Measurements from ENCODE around the gene KIF5C. TPM values are rescaled to one million over a fixed set of nuclear protein-coding genes. Genes with fewer than 3 reads are reported as not detected.

Gene KIF5C
- polyA plus RNA-seq, 3 donors from 2014 or later = 0.20 to 1.1 TPM; not detected in 1

DNA sequence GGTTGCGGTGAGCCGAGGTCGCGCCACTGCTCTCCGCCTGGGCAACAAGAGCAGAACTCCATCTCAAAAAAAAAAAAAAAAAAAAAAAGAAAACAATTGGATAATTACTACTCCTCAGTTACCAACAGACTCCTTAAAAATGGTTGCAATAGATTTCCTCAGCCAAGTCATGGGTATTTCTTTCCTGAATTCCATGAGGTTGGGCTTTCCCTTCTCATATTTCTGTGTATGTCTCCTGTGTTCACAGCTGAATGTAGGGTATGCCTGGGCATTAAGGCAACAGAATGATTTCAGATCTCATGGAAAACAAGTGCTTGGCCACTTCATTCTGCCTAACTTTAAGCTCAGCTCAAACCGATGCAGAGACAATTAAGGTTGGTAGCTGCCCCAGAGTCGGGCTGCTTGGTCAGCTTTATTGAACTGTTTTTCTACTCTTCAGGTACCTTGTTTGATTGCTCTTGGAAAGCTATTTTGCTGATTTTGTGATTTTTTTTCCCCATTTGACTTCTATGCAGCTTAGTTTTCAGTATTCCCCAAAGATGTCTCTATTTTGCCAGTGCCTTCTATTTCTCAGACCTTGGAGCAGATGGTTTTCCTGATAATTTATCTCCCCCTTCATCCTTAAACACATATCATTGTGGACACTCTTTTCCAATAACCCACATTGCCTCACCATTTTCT is 24.8 kb downstream of the KIF5C start:
- no peaks in the 10 kb centered on the region for H3K9me3 Mint-ChIP-seq
- no peaks in the 10 kb centered on the region for H3K4me1 Mint-ChIP-seq
- H3K36me3 Mint-ChIP-seq = no peaks in the 10 kb centered on the region
- H3K27me3 Mint-ChIP-seq (ENCODE audit: low read depth in 3 of 3) = peaks cover 2 to 8% (median 6%) of the 10 kb centered on the region in 3 donors
- DNase-seq = no peak
- no peak overlapping the region for H3K27ac Mint-ChIP-seq
- no peak overlapping the region for H3K4me3 Mint-ChIP-seq

DNA sequence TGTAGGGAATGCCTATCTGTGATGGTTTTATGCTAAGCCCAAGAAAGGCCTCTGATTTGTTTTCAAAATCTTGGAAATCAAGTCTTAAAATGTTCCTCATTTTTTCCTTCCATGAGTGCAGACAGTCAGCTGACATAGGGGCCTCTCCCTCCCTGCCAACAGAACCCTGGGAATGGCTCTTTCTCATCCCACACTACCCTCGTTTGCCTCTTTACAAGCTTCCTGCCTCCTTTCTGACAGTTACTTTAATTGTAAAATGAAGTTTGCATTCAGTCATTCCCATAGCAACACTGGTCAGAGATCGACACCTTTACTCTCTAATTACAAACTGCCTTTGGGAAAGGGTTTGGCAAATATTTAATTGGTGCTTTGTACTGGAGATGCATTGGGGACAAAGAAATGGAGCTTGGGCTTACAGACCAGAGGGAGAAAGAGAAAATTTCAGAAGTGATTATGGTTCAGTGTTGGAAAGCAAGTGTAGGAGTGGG is 25.4 kb downstream of the KIF5C start:
- no peak overlapping the region for H3K4me3 Mint-ChIP-seq
- no peaks in the 10 kb centered on the region for H3K4me1 Mint-ChIP-seq
- no peaks in the 10 kb centered on the region for H3K9me3 Mint-ChIP-seq
- H3K36me3 Mint-ChIP-seq = no peaks in the 10 kb centered on the region
- H3K27ac Mint-ChIP-seq = no peak overlapping the region
- no peak for DNase-seq
- peaks cover 2 to 10% (median 6%) of the 10 kb centered on the region in 3 donors for H3K27me3 Mint-ChIP-seq (ENCODE audit: low read depth in 3 of 3)

DNA sequence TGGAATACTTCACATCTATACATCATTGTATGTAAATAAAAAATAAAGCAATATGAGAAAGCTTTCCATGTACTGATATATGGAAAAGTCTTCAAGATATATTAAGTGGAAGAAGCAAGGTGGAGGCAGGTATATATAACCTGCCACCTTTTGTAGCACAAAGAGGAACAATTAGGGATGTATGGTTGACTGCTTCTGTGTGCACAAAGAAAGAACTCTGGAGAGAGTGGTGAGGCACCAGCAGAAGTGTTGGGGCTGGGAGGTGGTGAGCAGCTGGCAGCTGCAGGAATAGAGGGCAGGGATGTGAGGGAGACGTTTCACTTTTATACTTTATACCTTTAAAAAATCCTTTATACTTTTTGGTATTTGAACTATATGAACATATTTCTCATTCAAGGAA is 26.1 kb downstream of the KIF5C start:
- no peak for DNase-seq
- Mint-ChIP-seq H3K27me3 (ENCODE audit: low read depth in 3 of 3) (peaks cover 2 to 10% (median 8%) of the 10 kb centered on the region in 3 donors), H3K9me3 (peaks cover 0 to 3% (median 0%) of the 10 kb centered on the region in 6 donors), H3K4me3 (no peak overlapping the region), H3K27ac (no peak overlapping the region), H3K4me1 (no peaks in the 10 kb centered on the region), H3K36me3 (no peaks in the 10 kb centered on the region)

DNA sequence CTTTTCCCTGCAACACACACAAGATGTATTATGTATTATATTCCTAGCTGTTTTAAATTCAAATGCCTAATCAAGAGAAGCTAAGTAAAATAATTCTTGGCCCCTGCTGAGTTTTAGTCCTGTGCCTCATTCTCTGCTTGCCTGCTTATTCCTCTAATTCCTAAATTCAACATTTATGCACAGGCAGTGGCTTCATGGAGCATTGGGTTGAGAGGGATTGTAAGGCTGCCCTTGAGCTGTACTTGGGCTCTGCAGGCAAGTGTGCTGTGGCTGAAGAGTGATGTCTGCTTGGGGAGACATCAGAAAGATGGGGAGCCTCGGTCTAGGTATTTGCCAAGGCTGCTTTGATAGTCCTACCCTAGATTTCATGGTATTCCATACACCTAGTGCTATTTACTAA is 27.8 kb downstream of the KIF5C start:
- DNase-seq = no peak
- peaks cover 0 to 3% (median 0%) of the 10 kb centered on the region in 6 donors for H3K9me3 Mint-ChIP-seq
- H3K4me3 Mint-ChIP-seq = no peak overlapping the region
- peaks cover 4 to 10% (median 8%) of the 10 kb centered on the region in 3 donors for H3K27me3 Mint-ChIP-seq (ENCODE audit: low read depth in 3 of 3)
- H3K4me1 Mint-ChIP-seq = no peaks in the 10 kb centered on the region
- H3K27ac Mint-ChIP-seq = no peak overlapping the region
- no peaks in the 10 kb centered on the region for H3K36me3 Mint-ChIP-seq

DNA sequence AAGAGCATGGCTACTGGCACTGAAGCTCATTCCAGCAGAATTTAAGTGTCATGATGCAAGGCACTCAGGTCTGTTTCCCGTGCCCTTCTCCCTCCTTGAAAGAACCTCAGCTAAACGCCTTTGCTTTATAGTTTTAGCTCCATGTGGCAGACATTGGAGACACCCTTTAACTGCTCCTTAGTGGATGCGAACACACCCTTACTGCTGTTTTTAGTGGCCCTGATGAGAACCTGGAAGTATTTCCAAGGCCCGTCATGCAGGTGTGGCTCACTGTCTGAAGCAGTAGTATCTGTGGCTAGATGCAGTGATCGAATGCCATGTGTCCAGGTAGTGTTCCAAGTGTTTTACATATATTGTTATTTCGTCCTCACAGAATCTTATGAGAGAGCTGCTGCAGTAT is 28.3 kb downstream of the KIF5C start:
- no peak for DNase-seq
- Mint-ChIP-seq H3K9me3 (peaks cover 0 to 3% (median 0%) of the 10 kb centered on the region in 6 donors), H3K4me3 (no peak overlapping the region), H3K27ac (no peak overlapping the region), H3K4me1 (no peaks in the 10 kb centered on the region), H3K36me3 (no peaks in the 10 kb centered on the region), H3K27me3 (ENCODE audit: low read depth in 3 of 3) (peaks cover 5 to 10% (median 6%) of the 10 kb centered on the region in 3 donors)

DNA sequence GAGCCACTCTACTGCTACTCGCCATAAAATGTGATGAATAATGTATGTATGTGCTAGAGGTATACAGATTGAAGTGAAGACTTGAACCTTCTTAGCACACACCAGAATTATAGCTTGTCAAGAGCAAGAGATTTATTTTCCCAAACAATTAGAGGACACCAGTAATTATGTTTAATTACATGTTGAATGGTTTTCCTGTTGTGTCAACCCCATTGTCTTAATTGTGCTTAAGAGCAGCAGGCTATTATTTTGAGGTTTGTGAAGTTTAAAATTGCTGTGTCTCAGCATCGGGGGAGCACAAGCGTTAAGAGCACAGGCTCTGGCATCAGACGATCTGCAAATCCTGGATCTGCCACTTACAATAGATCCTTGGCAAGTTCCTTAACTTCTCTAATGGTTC is 29.0 kb downstream of the KIF5C start:
- Mint-ChIP-seq H3K9me3 (peaks cover 0 to 3% (median 0%) of the 10 kb centered on the region in 6 donors), H3K27me3 (ENCODE audit: low read depth in 3 of 3) (peaks cover 6 to 10% (median 10%) of the 10 kb centered on the region in 3 donors), H3K36me3 (no peaks in the 10 kb centered on the region), H3K4me3 (no peak overlapping the region), H3K4me1 (no peaks in the 10 kb centered on the region), H3K27ac (no peak overlapping the region)
- DNase-seq = no peak

DNA sequence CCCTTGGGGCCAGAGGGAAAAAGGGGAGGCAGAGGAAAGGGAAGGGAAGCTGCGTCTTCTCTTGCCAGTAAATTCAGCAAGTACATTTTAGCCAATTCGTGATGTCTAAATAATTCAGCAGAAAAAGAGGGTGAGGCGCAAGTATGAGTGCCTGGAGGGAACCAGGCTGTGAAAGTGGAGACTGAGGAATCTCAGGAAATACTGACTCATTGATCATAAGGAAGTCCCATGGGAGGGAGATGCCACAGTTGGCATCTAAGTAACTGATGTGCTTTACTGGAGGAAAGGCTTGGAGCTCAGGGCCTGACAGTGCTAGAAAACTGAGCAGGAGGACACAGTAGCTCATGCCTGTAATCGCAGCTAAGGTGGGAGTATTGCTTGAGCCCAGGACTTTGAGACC is 31.1 kb downstream of the KIF5C start:
- peaks cover 6 to 10% (median 10%) of the 10 kb centered on the region in 3 donors for H3K27me3 Mint-ChIP-seq (ENCODE audit: low read depth in 3 of 3)
- no peaks in the 10 kb centered on the region for H3K4me1 Mint-ChIP-seq
- DNase-seq = no peak
- peaks cover 0 to 3% (median 0%) of the 10 kb centered on the region in 6 donors for H3K9me3 Mint-ChIP-seq
- H3K4me3 Mint-ChIP-seq = no peak overlapping the region
- H3K27ac Mint-ChIP-seq = no peak overlapping the region
- no peaks in the 10 kb centered on the region for H3K36me3 Mint-ChIP-seq

DNA sequence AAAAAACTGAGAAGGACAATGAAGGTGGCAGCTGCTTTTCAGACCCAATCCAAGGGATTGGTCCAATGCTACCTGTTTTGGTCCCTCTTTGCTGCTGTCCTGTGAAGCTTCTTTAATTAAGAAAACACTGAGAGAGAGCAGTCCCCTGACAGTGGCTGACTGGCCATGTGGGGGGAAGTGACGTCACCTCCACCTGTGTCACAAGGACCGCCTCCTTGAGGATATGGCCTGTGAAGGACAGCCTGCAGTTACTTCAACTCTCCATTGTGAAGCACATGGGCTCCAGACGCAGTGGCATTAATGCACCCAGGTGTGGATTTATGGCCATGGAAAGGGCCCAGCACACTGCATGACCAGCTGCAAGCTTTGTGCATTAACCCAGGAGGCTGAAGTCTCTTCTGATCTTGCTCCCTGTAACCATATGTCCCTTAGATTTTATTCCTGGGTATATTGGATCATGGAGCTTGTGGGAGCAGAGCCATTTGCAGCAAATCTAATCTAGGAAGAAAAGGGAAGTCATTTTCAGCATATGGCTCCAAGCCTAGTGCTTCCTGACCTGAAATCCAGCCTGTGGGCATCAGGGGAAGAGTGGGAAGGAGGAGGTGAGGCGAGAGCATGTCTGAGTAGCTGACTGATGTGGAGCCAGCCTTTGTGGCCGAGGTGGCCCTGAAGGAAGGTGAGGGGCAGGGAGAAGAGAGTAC is 32.2 kb downstream of the KIF5C start:
- DNase-seq = no peak
- Mint-ChIP-seq H3K9me3 (peaks cover 0 to 3% (median 0%) of the 10 kb centered on the region in 6 donors), H3K27me3 (ENCODE audit: low read depth in 3 of 3) (peaks cover 6 to 12% (median 7%) of the 10 kb centered on the region in 3 donors), H3K4me3 (no peak overlapping the region), H3K27ac (no peak overlapping the region), H3K36me3 (no peaks in the 10 kb centered on the region), H3K4me1 (no peaks in the 10 kb centered on the region)

DNA sequence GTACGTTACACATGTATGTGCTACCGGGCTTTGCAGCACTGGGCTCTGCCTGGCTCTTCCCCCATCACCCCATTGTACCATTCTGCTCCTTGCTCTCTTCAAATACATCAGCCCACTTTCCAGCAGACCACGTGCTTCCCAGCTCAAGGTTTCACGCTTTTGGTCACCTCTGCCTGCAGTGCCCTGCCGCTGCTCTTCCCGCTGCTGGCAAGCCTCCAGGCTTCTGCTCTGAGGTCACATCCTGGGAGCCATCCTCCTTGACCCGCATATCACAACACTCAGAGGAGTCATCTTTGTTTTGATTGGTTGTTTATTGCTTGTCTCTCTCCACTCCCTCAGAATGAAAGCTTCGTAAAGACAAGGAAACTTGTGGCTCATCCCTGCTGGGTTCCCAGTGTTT is 34.1 kb downstream of the KIF5C start:
- Mint-ChIP-seq H3K36me3 (no peaks in the 10 kb centered on the region), H3K4me3 (no peak overlapping the region), H3K27ac (no peak overlapping the region), H3K9me3 (peaks cover 0 to 3% (median 0%) of the 10 kb centered on the region in 6 donors), H3K4me1 (no peaks in the 10 kb centered on the region), H3K27me3 (ENCODE audit: low read depth in 3 of 3) (peaks cover 2 to 12% (median 4%) of the 10 kb centered on the region in 3 donors)
- no peak for DNase-seq

DNA sequence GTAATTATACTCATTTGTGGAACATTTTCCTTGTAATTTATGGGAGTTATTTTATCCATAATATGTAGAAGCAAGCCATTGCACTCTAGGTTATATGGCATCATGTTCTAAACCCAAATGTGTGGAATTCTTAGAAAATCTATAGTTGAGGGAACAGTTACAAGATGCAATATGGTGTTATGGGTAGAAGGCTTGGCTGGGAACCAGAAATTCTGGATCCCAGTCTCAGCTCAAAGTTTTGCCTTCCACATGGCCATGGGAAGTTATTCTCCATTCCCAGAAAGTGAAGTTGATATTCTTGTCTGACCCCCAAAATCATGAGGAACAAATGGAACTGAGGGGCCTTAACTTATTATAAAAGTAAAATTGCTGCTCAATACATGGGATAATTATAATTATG is 38.0 kb downstream of the KIF5C start:
- H3K36me3 Mint-ChIP-seq = no peaks in the 10 kb centered on the region
- no peaks in the 10 kb centered on the region for H3K4me1 Mint-ChIP-seq
- H3K27ac Mint-ChIP-seq = no peak overlapping the region
- no peak for DNase-seq
- peaks cover 0 to 2% (median 0%) of the 10 kb centered on the region in 6 donors for H3K9me3 Mint-ChIP-seq
- no peak overlapping the region for H3K4me3 Mint-ChIP-seq
- H3K27me3 Mint-ChIP-seq (ENCODE audit: low read depth in 3 of 3) = peaks cover 0 to 12% (median 0%) of the 10 kb centered on the region in 3 donors

DNA sequence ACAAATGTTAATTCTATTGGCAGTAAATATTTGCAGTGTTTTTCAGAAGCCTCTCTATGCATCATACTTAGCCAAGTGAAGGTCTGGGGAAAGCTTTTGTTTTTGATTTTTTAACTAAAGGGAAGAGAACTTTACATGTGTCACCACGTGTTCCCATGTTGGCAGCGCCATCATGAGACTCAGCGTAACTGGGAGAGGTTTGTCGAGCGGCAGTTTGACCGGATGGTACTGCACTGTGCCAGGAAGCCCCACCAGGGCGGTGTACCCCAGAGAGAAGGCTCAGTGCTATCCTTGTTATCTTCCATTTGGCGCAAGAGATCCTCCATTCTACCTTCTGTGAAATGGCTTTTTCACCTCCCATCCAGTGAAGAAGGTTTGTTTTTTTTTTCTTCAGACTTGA is 38.5 kb downstream of the KIF5C start:
- Mint-ChIP-seq H3K9me3 (peaks cover 0 to 4% (median 3%) of the 10 kb centered on the region in 6 donors), H3K36me3 (peaks cover 0 to 3% (median 2%) of the 10 kb centered on the region in 3 donors), H3K27ac (no peak overlapping the region), H3K4me1 (no peaks in the 10 kb centered on the region), H3K4me3 (no peak overlapping the region), H3K27me3 (ENCODE audit: low read depth in 3 of 3) (peaks cover 0 to 10% (median 3%) of the 10 kb centered on the region in 3 donors)
- no peak for DNase-seq

DNA sequence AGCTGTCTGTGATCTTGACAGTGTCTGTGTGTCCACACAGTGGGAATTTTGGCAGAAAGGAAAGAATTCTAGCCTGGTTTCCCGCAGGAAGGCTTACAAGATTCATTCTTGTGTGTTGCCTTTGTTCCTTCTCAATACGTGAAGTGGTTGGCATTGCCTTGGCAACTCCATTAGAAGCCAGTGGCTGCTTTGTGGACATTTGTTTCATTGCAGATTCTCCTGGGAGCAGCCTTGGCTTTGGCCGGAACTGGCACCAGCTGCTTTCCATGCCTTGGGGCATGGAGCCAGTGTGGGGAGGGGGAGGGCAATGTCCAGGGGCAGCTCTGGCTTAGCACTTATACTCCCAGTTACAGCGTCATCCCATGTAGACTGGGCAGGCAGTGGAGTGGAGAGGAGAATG is 39.4 kb downstream of the KIF5C start:
- no peak for DNase-seq
- Mint-ChIP-seq H3K27me3 (ENCODE audit: low read depth in 3 of 3) (peaks cover 2 to 6% (median 3%) of the 10 kb centered on the region in 3 donors), H3K9me3 (peaks cover 0 to 10% (median 8%) of the 10 kb centered on the region in 6 donors), H3K27ac (no peak overlapping the region), H3K36me3 (peaks cover 0 to 9% (median 8%) of the 10 kb centered on the region in 3 donors), H3K4me3 (no peak overlapping the region), H3K4me1 (no peaks in the 10 kb centered on the region)

DNA sequence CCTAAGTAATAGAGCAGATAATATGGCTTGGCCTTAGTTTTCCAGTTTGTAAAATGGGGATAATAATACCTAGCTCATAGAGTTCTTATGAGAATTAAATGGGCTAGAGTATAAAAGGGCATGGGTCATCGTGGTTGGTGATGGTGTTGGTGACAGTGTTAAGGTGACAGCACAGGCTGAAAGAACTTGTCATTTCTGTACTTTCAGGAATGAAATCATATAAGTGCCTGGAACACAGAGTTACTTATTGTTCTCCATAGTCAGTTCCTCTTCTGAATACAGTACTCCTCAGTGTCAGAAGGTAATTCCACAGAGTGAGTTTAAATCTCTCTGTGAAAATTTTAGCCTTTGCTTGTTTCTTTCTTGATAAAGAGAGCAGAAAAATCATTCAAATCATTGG is 42.4 kb downstream of the KIF5C start:
- no peak for DNase-seq
- H3K27me3 Mint-ChIP-seq (ENCODE audit: low read depth in 3 of 3) = peaks cover 2 to 3% (median 2%) of the 10 kb centered on the region in 3 donors
- H3K36me3 Mint-ChIP-seq = peaks cover 0 to 9% (median 8%) of the 10 kb centered on the region in 3 donors
- H3K27ac Mint-ChIP-seq = no peak overlapping the region
- H3K9me3 Mint-ChIP-seq = peaks cover 0 to 10% (median 8%) of the 10 kb centered on the region in 6 donors
- no peak overlapping the region for H3K4me3 Mint-ChIP-seq
- no peaks in the 10 kb centered on the region for H3K4me1 Mint-ChIP-seq

DNA sequence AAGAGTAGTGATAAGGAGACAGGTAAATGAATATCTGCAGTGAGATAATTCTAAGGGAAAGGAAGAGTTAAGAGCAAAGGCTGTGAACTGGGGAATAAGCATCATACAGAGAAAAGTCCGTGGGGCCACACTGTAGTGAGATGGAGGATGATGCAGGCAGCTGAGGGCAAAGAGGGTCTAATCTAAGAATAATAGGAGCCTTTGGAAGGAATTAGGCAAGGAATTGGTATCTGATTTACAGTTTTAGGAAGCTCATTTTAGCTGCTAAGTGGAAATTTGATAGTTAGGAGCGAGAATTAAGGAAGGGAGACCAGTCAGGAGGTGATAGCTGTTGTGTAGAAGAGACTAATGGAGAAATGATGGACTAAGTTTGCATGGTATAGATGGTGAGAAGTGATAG is 43.5 kb downstream of the KIF5C start:
- peaks cover 0 to 10% (median 8%) of the 10 kb centered on the region in 6 donors for H3K9me3 Mint-ChIP-seq
- peaks cover 2 to 3% (median 2%) of the 10 kb centered on the region in 3 donors for H3K27me3 Mint-ChIP-seq (ENCODE audit: low read depth in 3 of 3)
- no peak overlapping the region for H3K27ac Mint-ChIP-seq
- no peaks in the 10 kb centered on the region for H3K4me1 Mint-ChIP-seq
- no peak overlapping the region for H3K4me3 Mint-ChIP-seq
- peaks cover 0 to 9% (median 8%) of the 10 kb centered on the region in 3 donors for H3K36me3 Mint-ChIP-seq
- DNase-seq = no peak
